Stomach (tissue), 9 donors: ENCODE results near the gene ERI3. TPM values are rescaled to one million over a fixed set of nuclear protein-coding genes. Genes with fewer than 3 reads are reported as not detected.

Experiments used
- DNase-seq, 2 donors: peaks; one replicate each; pipeline versions ENCODE4 v3.0.0 to v3.0.0-alpha.2; 2013 to 2019
- H3K27ac ChIP-seq, 5 donors: fragments of 200-600 bp in 4 of 5; sonication (generic) in 4 of 5; one replicate each; pipeline ENCODE4 v1.5.1; 2013 to 2019; ENCODE audit warnings: mild to moderate bottlenecking in 1 of 5, moderate library complexity in 1 of 5
- H3K27me3 ChIP-seq, 3 donors: fragments of 200-600 bp; sonication (generic); one replicate each; pipeline ENCODE4 v1.5.1; 2017 to 2019; ENCODE audit warnings: mixed run types in 1 of 3
- H3K36me3 ChIP-seq, 4 donors: fragments of 200-600 bp; sonication (generic); 1 replicate in 3 of 4; 2 replicates in 1 of 4; pipeline ENCODE4 v1.5.1; 2016 to 2019
- H3K4me1 ChIP-seq, 4 donors: fragments of 200-600 bp; sonication (generic); one replicate each; pipeline ENCODE4 v1.5.1; 2016 to 2019
- H3K4me3 ChIP-seq, 4 donors: fragments of 200-600 bp; sonication (generic) in 3 of 4; one replicate each; pipeline ENCODE4 v1.5.1; 2016 to 2019; ENCODE audit warnings: mild to moderate bottlenecking in 1 of 4
- H3K9me3 ChIP-seq, 4 donors: fragments of 200-600 bp; sonication (generic); one replicate each; pipeline ENCODE4 v1.5.1; 2016 to 2019
- EP300 ChIP-seq: sonication (generic); formaldehyde crosslinking; IDR thresholded peaks from one replicate; pipeline ENCODE4 v1.6.1; 2017; ENCODE audit warnings: antibody characterized with exemption
- POLR2A ChIP-seq, 4 donors: fragments of 450-650 bp; IDR thresholded peaks; one replicate each; pipeline ENCODE4 v1.6.1; 2016; ENCODE audit warnings: antibody characterized with exemption in 4 of 4, control low read depth in 2 of 4, mild to moderate bottlenecking in 1 of 4, moderate library complexity in 1 of 4
- POLR2AphosphoS5 ChIP-seq, 3 donors: sonication (generic); formaldehyde crosslinking; IDR thresholded peaks; one replicate each; pipeline ENCODE4 v1.6.1; 2016; ENCODE audit warnings: antibody characterized with exemption in 3 of 3
- WGBS, 5 donors: extraction: QIAGEN DNeasy Blood & Tissue Kit in 3 of 5; methylation state at CpG; one replicate each; pipeline versions ENCODE4 v1.1.5 to v1.1.7; 2013 to 2018; 5-methylcytosine and 5-hydroxymethylcytosine counted together
- intact Hi-C: fragments of 100-400 bp; cut with DNase I; formaldehyde crosslinking; loops from one replicate; pipeline ENCODE4 v1.15.1; 2023; ENCODE audit warnings: low total_unique reads
- polyA plus RNA-seq, 3 donors: library from polyadenylated mRNA; stranded (reverse); fragments of 200-250 nt; gene quantifications; one replicate each; pipeline ENCODE4 v1.2.3, GENCODE V29; 2013
- total RNA-seq, 5 donors: library from RNA; depleted of rRNA; stranded (reverse); fragments of >200 nt; gene quantifications; one replicate each; pipeline versions ENCODE4 v1.1.0 to v1.2.3, GENCODE V29; 2014 to 2016
- TF ChIP-seq, protein P1 (sequence below), 7 experiments: fragments of 450-650 bp in 4 of 7; fragments of 200-600 bp in 3 of 7; sonication (generic) in 3 of 7; IDR thresholded peaks; one replicate each; pipeline ENCODE4 v1.5.1; 2016 to 2019; ENCODE audit warnings: antibody characterized with exemption in 7 of 7, control low read depth in 2 of 7, mild to moderate bottlenecking in 1 of 7
- donor health status: healthy with polysubstance abuse.
- donor health status: Bipolar disorder and iron deficiency.
- donor health status: healthy.

The ERI3 gene
- total and polyA plus RNA-seq, 8 donors, result 18.7 to 110 (median 30.1) TPM

DNA sequence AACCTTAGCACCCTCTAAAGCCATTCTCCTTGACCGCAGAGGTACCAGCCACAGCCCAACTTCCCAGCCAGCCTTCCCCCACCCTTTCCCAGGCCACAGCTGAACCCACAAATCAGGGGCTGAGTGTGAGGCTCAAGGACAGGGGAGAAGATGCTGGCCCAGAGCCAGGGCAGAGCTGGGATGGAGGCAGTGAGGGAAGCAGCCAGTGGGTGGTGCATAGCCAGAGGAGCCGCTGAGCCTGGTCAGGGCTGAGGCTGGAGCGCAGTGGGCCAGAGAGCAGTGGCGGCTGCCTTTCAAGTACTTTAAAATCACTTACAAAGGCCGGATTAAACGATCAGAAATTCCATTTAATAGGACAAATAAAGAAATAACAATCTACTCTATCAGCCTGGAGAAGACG lies 105.5 kb downstream of the ERI3 start:
- peak in 1 of 2 donors; percentile 70 for DNase-seq
- Histone ChIP-seq H3K4me1 (peaks cover 0 to 4% (median 0%) of the 10 kb centered on the region in 4 donors), H3K36me3 (peaks cover 8 to 44% (median 25%) of the 10 kb centered on the region in 4 donors), H3K4me3 (no peak overlapping the region), H3K27me3 (no peaks in the 10 kb centered on the region), H3K27ac (no peak overlapping the region), H3K9me3 (no peaks in the 10 kb centered on the region)
- intact Hi-C loops, result no loop called here
- TF ChIP-seq POLR2A (IDR thresholded peaks at IDR 0.05), result no peak
- TF ChIP-seq POLR2AphosphoS5 (IDR thresholded peaks at IDR 0.05), result no peak
- no peak for TF ChIP-seq EP300
- TF ChIP-seq, protein P1, sequence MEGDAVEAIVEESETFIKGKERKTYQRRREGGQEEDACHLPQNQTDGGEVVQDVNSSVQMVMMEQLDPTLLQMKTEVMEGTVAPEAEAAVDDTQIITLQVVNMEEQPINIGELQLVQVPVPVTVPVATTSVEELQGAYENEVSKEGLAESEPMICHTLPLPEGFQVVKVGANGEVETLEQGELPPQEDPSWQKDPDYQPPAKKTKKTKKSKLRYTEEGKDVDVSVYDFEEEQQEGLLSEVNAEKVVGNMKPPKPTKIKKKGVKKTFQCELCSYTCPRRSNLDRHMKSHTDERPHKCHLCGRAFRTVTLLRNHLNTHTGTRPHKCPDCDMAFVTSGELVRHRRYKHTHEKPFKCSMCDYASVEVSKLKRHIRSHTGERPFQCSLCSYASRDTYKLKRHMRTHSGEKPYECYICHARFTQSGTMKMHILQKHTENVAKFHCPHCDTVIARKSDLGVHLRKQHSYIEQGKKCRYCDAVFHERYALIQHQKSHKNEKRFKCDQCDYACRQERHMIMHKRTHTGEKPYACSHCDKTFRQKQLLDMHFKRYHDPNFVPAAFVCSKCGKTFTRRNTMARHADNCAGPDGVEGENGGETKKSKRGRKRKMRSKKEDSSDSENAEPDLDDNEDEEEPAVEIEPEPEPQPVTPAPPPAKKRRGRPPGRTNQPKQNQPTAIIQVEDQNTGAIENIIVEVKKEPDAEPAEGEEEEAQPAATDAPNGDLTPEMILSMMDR (IDR thresholded peaks at IDR 0.05), result no peak
- 73 to 85% (median 80%) methylated on average over 6 to 7 of the region's 7 CpGs for WGBS, 5 donors

DNA sequence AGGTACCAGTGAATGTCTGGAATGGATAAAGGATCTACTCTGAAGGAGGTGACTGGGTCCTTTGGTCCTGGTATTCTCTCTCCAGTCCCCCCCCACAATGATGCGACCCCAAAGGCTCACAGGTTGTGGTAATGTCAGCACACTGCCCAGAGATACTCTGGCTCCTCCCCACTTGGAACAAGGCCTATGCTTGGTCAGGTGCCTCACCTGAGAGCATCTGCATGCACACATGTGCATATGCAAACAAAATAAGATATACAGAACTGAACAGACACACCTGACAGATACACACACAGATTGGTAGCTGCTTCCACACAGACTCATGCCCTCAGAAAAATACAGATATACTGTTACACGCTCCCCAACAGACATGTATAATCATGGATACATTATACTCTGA lies 108.3 kb downstream of the ERI3 start:
- no peak for DNase-seq
- Histone ChIP-seq H3K27ac (no peak overlapping the region), H3K4me3 (no peak overlapping the region), H3K9me3 (no peaks in the 10 kb centered on the region), H3K36me3 (peaks cover 8 to 60% (median 45%) of the 10 kb centered on the region in 4 donors), H3K4me1 (peaks cover 0 to 4% (median 0%) of the 10 kb centered on the region in 4 donors), H3K27me3 (no peaks in the 10 kb centered on the region)
- intact Hi-C loops, result no loop called here
- TF ChIP-seq POLR2AphosphoS5 (IDR thresholded peaks at IDR 0.05) (no peak), POLR2A (IDR thresholded peaks at IDR 0.05) (no peak), EP300 (no peak)
- TF ChIP-seq, protein P1 (IDR thresholded peaks at IDR 0.05), result no peak
- WGBS, 5 donors, result 91 to 100% (median 96%) methylated on average over 1 to 2 of the region's 2 CpGs

DNA sequence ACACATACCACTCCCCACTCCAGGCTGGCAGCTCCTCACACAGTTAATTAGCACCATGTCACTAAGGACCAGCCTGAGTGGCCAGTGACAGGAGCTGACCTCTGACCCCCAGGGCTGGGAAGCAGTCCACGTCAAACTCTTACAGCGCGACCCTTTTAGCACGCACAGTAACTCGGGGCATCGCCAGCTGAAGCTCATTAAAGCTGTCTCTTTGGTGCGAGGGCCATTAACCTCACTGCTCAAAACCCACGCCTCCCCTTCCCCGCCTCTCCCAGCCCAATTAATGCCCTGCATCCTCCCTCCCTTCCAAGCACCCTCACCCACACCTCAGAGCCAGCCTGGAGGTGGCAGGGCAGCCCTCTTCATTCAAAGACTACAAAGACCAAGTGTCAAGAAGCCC lies 110.1 kb downstream of the ERI3 start:
- WGBS, 5 donors, result 85 to 91% (median 85%) methylated on average over 9 of the region's 9 CpGs
- Histone ChIP-seq H3K4me3 (no peak overlapping the region), H3K36me3 (peaks cover 8 to 59% (median 51%) of the 10 kb centered on the region in 4 donors), H3K9me3 (no peaks in the 10 kb centered on the region), H3K4me1 (peaks cover 0 to 15% (median 7%) of the 10 kb centered on the region in 4 donors), H3K27ac (no peak overlapping the region), H3K27me3 (no peaks in the 10 kb centered on the region)
- DNase-seq, result no peak
- TF ChIP-seq POLR2AphosphoS5 (IDR thresholded peaks at IDR 0.05), result no peak
- TF ChIP-seq, protein P1 (IDR thresholded peaks at IDR 0.05), result no peak
- no peak for TF ChIP-seq EP300
- no peak for TF ChIP-seq POLR2A (IDR thresholded peaks at IDR 0.05)
- intact Hi-C loops, result no loop called here

DNA sequence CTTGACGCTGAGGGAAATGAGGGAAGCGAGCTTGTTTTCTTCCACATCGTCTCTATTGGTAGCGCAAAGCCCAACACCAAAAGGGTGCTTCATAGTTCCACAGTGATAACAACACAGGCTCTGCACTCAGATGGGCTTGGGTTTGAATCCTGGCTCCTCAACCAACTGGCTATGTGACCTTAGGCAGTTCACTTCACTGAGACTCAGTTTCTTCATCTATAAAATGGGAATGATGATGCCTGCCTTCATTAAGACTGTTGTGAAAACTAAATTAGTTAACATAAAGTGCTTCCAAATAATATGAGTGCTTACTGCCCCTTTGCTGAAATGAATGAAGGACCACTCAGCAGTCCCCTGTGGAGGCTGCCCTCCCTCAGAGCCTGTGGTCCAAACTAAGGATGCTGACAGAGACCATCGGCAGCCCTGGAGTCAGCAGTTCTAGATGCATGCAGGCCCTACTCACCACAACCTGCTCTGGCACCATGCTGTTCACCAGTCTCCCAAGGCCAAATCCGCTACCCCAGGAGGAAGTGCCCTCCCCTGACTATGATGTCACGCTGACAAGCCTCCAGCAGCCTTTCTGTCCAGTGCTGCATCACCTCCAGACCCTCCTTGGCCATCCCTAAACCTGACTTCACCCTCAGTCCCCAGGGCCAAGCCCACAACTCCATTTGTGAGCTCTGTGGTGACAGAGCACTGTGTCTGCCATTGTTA lies 111.1 kb downstream of the ERI3 start:
- Histone ChIP-seq H3K4me3 (no peak overlapping the region), H3K27me3 (no peaks in the 10 kb centered on the region), H3K4me1 (peaks cover 0 to 25% (median 17%) of the 10 kb centered on the region in 4 donors), H3K36me3 (peaks cover 8 to 58% (median 51%) of the 10 kb centered on the region in 4 donors), H3K27ac (no peak overlapping the region), H3K9me3 (no peaks in the 10 kb centered on the region)
- TF ChIP-seq POLR2A (IDR thresholded peaks at IDR 0.05), result no peak
- TF ChIP-seq, protein P1 (IDR thresholded peaks at IDR 0.05), result no peak
- TF ChIP-seq POLR2AphosphoS5 (IDR thresholded peaks at IDR 0.05), result no peak
- TF ChIP-seq EP300, result no peak
- DNase-seq, result no peak
- WGBS, 5 donors, result 93 to 99% (median 96%) methylated on average over 6 to 7 of the region's 7 CpGs
- intact Hi-C loops, result no loop called here
